ENCODE results near the gene ACAA1.

The ACAA1 gene

DNA sequence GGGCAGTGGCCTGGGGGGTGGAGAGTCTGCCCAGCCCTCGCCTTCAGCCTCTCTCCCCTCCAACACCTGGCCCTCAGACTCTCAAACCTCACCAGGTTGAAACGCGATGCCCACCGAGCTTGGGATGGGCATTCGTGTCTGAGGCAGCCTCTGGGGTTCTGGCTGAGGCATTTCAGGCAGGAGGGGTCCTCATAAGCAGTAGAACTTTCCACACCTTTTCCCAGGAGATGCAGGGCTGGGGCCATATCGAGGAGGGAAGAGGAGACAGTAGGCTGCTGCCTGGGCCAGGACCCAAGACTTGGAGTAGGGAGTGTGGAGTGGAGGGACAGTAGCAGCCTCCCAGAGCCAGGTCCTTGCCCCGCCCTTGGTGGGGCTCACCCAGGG lies 24.6 kb downstream of the ACAA1 start:
- TF ChIP-seq, protein P1, sequence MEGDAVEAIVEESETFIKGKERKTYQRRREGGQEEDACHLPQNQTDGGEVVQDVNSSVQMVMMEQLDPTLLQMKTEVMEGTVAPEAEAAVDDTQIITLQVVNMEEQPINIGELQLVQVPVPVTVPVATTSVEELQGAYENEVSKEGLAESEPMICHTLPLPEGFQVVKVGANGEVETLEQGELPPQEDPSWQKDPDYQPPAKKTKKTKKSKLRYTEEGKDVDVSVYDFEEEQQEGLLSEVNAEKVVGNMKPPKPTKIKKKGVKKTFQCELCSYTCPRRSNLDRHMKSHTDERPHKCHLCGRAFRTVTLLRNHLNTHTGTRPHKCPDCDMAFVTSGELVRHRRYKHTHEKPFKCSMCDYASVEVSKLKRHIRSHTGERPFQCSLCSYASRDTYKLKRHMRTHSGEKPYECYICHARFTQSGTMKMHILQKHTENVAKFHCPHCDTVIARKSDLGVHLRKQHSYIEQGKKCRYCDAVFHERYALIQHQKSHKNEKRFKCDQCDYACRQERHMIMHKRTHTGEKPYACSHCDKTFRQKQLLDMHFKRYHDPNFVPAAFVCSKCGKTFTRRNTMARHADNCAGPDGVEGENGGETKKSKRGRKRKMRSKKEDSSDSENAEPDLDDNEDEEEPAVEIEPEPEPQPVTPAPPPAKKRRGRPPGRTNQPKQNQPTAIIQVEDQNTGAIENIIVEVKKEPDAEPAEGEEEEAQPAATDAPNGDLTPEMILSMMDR (IDR thresholded peaks at IDR 0.05) = no peak

GRCh38 chr3:38111696-38112377 lies 25.1 kb downstream of the ACAA1 start:
- TF ChIP-seq, protein P1 (IDR thresholded peaks at IDR 0.05) = no peak

DNA sequence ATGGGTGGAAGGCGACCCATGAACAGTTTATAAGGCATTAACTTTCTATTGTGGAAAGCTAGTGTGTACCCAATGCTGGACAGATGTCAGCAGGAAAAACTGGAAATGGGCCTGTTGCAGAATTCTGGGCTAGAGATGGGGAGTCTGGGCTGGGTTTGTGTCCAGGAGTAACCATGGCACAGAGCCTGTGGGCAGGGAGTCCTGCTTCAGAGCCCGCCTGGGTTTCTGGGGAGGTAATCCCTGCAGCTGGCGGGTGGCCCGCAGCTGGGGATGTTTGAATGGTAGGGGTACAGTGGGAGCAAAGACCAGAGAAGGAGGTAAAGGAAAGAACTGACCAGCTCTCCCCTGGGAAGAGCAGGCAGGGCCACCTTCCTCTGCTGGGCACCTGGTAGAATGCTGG lies 25.7 kb downstream of the ACAA1 start:
- TF ChIP-seq, protein P1 (IDR thresholded peaks at IDR 0.05) = no peak

DNA sequence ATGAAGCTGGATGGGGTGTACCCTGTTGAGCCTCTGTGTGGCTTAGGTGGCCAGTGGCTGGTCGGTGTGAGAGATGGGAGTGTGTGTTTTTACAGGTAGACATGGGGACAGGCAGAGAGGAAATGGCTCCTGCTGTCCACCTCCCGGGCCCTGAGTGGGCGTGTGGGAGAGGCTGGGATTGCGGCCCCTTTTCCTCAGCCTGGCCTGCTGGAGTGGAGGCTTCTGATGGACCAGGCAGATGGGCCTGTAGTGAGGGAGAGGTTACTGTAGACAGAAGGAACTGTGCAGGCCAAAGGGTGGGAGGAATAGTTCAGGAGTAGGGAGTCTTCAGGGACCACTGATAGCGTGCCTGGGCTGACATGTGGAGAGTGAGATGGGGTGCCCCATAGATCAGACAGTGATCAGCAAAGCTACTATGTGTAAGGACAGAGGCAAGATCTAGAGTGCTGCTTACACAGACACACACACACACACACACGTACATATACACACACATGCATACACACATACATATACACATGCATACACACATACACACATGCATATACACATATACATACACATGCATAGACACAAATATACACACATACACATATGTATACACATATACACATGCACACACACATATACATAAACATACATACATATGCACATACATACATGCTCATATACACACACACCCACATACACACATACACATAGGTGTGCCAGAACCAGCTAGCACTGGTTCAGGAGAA lies 26.4 kb downstream of the ACAA1 start:
- TF ChIP-seq, protein P1 (IDR thresholded peaks at IDR 0.05) = no peak

DNA sequence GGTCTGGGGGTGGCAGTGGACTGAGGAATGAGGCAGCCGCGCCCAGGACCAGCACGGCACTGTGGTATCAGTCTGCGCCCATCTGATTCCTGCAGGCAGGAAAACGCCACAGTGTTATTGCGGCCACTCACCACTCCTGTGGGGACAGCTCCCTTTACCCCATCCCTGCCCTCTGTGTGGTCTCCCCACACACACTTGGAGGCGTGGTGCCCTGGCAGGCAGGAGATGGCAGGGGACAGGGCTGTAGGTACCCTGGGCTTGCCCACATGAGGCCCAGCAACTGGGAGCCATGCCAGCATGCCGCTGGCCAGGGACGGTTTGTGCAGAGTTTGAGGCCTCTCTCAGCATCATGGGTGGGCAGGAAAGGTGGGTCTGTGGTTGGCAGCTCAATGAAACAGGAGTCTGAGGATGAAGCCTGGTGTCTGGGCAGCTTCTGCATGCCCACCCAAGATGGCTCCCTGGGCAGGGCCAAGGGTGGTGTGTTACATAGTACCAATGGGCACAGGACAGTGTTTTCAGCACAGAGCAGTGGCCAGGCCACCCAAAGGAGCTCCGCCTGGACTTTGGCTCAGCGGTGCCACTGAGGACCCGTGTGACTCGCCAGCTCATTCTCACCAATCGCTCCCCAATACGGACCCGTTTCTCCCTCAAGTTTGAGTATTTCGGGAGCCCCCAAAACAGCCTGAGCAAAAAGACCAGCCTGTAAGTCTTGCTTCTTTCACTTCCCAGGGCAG lies 27.2 kb downstream of the ACAA1 start:
- TF ChIP-seq, protein P1 (IDR thresholded peaks at IDR 0.05) = no peak

GRCh38 chr3:38108649-38109579 lies 28.0 kb downstream of the ACAA1 start:
- TF ChIP-seq, protein P1 (IDR thresholded peaks at IDR 0.05) = no peak
